Fibroblast of the aortic adventitia (primary cell): ENCODE measurements around the gene FANCI. TPM values are rescaled to one million over a fixed set of nuclear protein-coding genes. Genes with fewer than 3 reads are reported as not detected.

Experiments used
- DNase-seq: peaks from one replicate; pipeline ENCODE4 v3.0.0-alpha.2; 2010; ENCODE audit warnings: low read depth
- H3K4me3 ChIP-seq: 2 replicates; pipeline ENCODE4 v1.5.1; 2011; ENCODE audit warnings: low read depth, mild to moderate bottlenecking, control low read depth, low read length, moderate library complexity
- CTCF ChIP-seq: IDR thresholded peaks from 2 replicates; pipeline ENCODE4 v1.5.1; 2011; ENCODE audit warnings: mild to moderate bottlenecking, low read length, control low read depth, inconsistent platforms; ENCODE audit not compliant: insufficient read depth
- total RNA-seq: library from RNA; depleted of rRNA; stranded (reverse); fragments of >200 nt; gene quantifications from 2 replicates; pipeline ENCODE4 v1.2.3, GENCODE V29; 2012; ENCODE audit warnings: low replicate concordance

Gene FANCI
- total RNA-seq, 1 donor = 57.8 TPM

GRCh38 chr15:89323825-89324224 lies 80.0 kb downstream of the FANCI start:
- DNase-seq = no peak
- H3K4me3 ChIP-seq = no peak overlapping the region
- no peak for TF ChIP-seq CTCF

DNA sequence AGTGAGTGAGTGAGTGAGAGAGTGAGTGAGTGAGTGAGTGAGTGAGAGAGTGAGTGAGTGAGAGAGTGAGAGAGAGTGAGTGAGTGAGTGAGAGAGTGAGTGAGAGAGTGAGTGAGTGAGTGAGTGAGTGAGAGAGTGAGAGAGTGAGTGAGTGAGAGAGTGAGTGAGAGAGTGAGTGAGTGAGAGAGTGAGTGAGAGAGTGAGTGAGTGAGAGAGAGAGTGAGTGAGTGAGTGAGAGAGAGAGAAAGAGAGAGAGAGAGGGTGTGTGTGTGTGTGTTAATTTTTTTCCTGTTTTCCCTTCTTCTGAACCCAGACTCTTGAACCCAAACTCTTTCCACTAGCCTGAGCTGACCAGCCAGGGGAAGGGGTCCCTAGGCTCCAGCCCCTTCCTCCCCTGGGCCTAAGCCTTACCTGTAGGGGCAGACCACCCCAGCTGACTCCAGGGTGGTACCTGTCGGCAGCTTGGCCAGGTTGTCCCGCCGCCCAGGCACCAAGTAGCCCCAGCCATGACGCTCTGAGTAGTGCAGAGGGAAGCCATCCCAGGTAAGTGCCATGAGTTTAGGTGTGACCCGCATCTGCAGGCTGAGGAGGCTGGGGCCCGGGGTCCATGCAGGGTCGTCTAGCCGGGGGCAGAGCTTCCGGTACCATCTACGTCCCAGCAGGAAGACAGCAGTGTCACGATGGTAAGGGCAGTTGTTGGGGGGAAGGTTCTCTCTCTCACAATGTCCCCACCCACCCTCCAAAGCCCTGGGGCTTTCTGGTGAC lies 81.4 kb downstream of the FANCI start:
- TF ChIP-seq CTCF = no peak
- no peak for DNase-seq
- H3K4me3 ChIP-seq = no peak overlapping the region

DNA sequence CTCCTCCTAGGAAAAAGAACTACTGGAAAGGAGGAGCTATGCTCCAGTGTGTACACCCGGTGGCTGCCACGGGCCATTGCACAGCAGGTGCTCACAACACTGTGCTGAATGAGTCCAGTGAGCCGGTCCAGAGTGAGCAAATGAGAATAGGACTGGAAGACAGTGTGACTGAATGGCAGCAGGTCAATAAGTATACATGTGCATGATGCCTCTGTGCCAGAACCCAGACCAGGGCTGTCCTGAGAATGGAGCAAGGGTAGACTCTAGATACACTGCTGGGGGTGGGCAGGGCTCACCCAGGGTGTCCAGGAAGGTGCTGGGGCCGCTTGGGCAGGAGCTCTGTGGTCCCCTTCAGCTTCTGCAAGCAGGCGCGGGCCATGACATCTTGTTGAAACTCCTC lies 82.5 kb downstream of the FANCI start:
- no peak overlapping the region for H3K4me3 ChIP-seq
- DNase-seq = no peak
- no peak for TF ChIP-seq CTCF

DNA sequence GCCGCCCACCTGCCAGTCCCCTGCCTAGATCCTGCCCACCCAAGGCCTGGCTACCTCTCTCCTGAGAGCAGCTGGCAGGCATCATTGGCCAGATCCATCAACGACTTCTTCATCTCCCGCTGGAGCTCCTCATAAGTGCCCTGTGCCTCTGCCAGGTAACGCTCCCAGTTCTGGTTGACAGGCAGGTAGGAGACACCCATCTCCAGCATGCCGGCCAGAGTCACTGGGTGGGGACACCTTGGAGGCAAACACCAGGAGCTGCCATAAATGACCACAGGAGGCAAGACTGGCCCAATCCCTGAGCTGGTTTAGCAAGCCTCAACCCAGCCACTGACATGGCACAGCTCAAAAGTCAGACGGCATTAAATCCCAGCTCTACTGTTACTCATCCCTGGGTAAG lies 83.3 kb downstream of the FANCI start:
- no peak for DNase-seq
- TF ChIP-seq CTCF = no peak

DNA sequence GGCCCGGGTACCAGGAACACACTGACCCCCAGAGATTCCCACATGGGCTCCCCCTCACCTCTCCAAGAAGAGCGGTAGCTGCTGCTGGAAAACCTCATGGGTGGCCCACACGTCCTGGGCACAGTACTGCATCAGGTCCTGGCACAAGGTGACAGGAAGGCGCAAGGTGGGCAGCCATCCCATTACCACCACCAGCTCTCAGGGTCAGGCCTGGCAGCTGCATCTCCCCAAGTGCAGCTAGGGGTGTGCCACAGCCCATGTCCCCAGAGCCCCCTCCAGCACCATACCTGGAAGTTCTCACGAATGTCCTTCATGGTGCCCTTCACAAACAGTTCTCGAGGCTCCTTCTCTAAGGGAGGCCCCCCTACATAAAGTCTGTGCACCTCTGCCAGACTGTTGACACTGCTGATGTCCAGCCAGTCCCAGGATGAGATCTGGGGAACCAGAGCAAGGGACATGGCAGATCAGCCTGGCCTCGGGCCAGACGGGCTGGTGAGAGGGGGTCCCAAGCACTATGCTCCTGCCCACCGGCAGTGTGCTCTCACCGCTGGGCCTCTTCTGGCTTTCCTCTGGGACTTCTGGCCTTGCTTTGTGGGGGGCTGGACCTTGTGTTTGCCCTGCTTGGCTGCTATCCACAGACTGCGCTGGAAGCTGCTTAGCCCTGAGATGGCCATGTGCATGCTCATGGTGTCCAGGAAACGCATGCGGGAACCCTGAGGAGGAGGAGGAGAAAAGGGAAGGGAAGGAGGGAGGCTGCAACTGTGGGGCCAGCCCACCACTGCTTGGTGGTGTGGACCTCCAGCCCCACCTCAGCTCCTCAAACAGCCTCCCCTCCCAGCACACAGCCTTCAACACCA lies 84.8 kb downstream of the FANCI start:
- H3K4me3 ChIP-seq = no peak overlapping the region

More for the DNA sequence above, 83.3 kb downstream of the FANCI start:
- no peak overlapping the region for H3K4me3 ChIP-seq

More for the DNA sequence above, 84.8 kb downstream of the FANCI start:
- no peak for TF ChIP-seq CTCF
- DNase-seq = no peak
